HCEC 1CT (cell line): ENCODE results near the gene CCDC102A.
"Not testable (repeated sequence)": the region's sequence is repeated elsewhere in the genome, so short reads cannot be mapped to it uniquely, and the experiment has no call there.

Experiments used
- DNase-seq: peaks from one replicate; pipeline ENCODE4 v3.0.0-alpha.2; 2017

The CCDC102A gene

GRCh38 chr16:57499941-57500340 is 36.4 kb downstream of the CCDC102A start:
- DNase-seq = not testable (repeated sequence)

GRCh38 chr16:57498031-57498430 is 38.3 kb downstream of the CCDC102A start:
- no peak for DNase-seq

- no peak for DNase-seq
Observed at GRCh38 chr16:57497121-57497520, 39.2 kb downstream of the CCDC102A start.

GRCh38 chr16:57493767-57494166 is 42.6 kb downstream of the CCDC102A start:
- DNase-seq = no peak

GRCh38 chr16:57489229-57489628 is 47.1 kb downstream of the CCDC102A start:
- DNase-seq = no peak

- DNase-seq = no peak
Observed at GRCh38 chr16:57486858-57487834, 49.2 kb downstream of the CCDC102A start.

- peak; percentile 66 for DNase-seq
Observed at GRCh38 chr16:57485916-57486857, 50.2 kb downstream of the CCDC102A start, which contains the start of gene DOK4. Gene DOK4, minus strand, starts transcription at chr16:57486493. Its CDS starts 6,986 bp downstream, at chr16:57479507.

- no peak for DNase-seq
Observed at GRCh38 chr16:57485091-57485915, 51.1 kb downstream of the CCDC102A start.

GRCh38 chr16:57484515-57485005 is 51.8 kb downstream of the CCDC102A start:
- no peak for DNase-seq

GRCh38 chr16:57483725-57484514 is 52.5 kb downstream of the CCDC102A start:
- DNase-seq = no peak

- no peak for DNase-seq
Observed at GRCh38 chr16:57482845-57483545, 53.4 kb downstream of the CCDC102A start.

- DNase-seq = no peak
Observed at GRCh38 chr16:57481421-57481820, 55.0 kb downstream of the CCDC102A start.

- DNase-seq = no peak
Observed at GRCh38 chr16:57480754-57481230, 55.6 kb downstream of the CCDC102A start.

- DNase-seq = peak; percentile 75
Observed at GRCh38 chr16:57479976-57480753, 56.2 kb downstream of the CCDC102A start.

GRCh38 chr16:57479205-57479975 is 57.0 kb downstream of the CCDC102A start:
- DNase-seq = peak; percentile 71

GRCh38 chr16:57478396-57479204 is 57.8 kb downstream of the CCDC102A start:
- DNase-seq = no peak

GRCh38 chr16:57477531-57478202 is 58.7 kb downstream of the CCDC102A start:
- no peak for DNase-seq
